ENCODE results near the gene CC2D1A.

DNA sequence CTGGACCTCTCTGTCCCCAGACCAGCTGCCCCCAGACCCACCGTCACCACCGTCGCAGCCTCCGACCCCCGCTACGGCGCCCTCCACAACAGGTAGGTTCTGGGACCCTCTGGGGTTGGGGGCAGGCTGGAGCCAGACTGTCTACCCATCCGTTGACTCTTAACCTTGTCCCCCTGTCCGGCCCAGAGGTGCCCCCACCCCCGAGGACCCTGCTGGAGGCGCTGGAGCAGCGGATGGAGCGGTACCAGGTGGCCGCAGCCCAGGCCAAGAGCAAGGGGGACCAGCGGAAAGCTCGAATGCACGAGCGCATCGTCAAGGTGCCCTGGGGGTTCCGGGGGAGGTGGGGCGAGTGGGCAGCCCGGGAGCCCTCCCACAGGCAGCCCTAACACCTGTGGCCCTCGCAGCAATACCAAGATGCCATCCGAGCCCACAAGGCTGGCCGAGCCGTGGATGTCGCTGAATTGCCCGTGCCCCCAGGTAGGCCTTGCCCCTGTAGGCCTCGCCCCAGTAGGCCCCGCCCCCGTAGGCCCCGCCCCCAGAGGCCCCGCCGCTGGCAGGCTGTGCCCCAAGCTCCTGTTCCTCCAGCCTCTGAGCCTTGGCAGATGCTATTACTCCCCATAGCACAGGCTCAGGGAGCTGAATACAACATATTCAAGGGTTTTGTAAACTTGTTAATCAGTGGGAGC lies 12.9 kb downstream of the CC2D1A start:
- TF ChIP-seq POLR2A (IDR thresholded peaks at IDR 0.05; ENCODE audit: low read depth, low read length) (no peak), POLR2AphosphoS5 (IDR thresholded peaks at IDR 0.05; ENCODE audit: low read depth, low read length) (no peak), TAF1 (IDR thresholded peaks at IDR 0.05; ENCODE audit: borderline replicate concordance, low read depth, low read length) (no peak)

Data from GM12892 (cell line).